NCI-H446 treated with DMSO at 0.1 percent for 48 hours (cell line): ENCODE data around the gene UBE4B.

Source experiments
- DNase-seq: peaks from one replicate; lab custom pipeline; 2025; lab: John Stamatoyannopoulos, UW

The UBE4B gene

GRCh38 chr1:10042746-10043145, 10.0 kb downstream of the UBE4B start:
- no peak for DNase-seq

GRCh38 chr1:10045480-10046355, 13.0 kb downstream of the UBE4B start:
- DNase-seq: peak; percentile 91

GRCh38 chr1:10046356-10047085, 13.8 kb downstream of the UBE4B start:
- peak; percentile 63 for DNase-seq

- DNase-seq: no peak
Observed at GRCh38 chr1:10048601-10049000, 15.8 kb downstream of the UBE4B start.

- DNase-seq: peak; percentile 78
Observed at GRCh38 chr1:10050611-10051010, 17.9 kb downstream of the UBE4B start.

- peak; percentile 49 for DNase-seq
Observed at GRCh38 chr1:10051656-10052055, 18.9 kb downstream of the UBE4B start.

- no peak for DNase-seq
Observed at GRCh38 chr1:10052347-10052746, 19.6 kb downstream of the UBE4B start.

GRCh38 chr1:10054465-10054864, 21.7 kb downstream of the UBE4B start:
- no peak for DNase-seq

- no peak for DNase-seq
Observed at GRCh38 chr1:10056599-10056987, 23.8 kb downstream of the UBE4B start.

GRCh38 chr1:10057343-10057742, 24.6 kb downstream of the UBE4B start:
- DNase-seq: peak; percentile 46

- DNase-seq: no peak
Observed at GRCh38 chr1:10057796-10058195, 25.0 kb downstream of the UBE4B start.

GRCh38 chr1:10059342-10059718, 26.6 kb downstream of the UBE4B start:
- peak; percentile 59 for DNase-seq

GRCh38 chr1:10060311-10061100, 27.7 kb downstream of the UBE4B start:
- no peak for DNase-seq

GRCh38 chr1:10061276-10061675, 28.5 kb downstream of the UBE4B start:
- no peak for DNase-seq

- DNase-seq: no peak
Observed at GRCh38 chr1:10063878-10064277, 31.1 kb downstream of the UBE4B start.

- DNase-seq: no peak
Observed at GRCh38 chr1:10064416-10065343, 31.9 kb downstream of the UBE4B start.

- DNase-seq: no peak
Observed at GRCh38 chr1:10065344-10065685, 32.6 kb downstream of the UBE4B start.

- no peak for DNase-seq
Observed at GRCh38 chr1:10065760-10066159, 33.0 kb downstream of the UBE4B start.

- DNase-seq: no peak
Observed at GRCh38 chr1:10068605-10069294, 36.0 kb downstream of the UBE4B start.

GRCh38 chr1:10070206-10070605, 37.4 kb downstream of the UBE4B start:
- no peak for DNase-seq

- no peak for DNase-seq
Observed at GRCh38 chr1:10071640-10072039, 38.9 kb downstream of the UBE4B start.
